ENCODE data around the gene MYO16. TPM values are rescaled to one million over a fixed set of nuclear protein-coding genes. Genes with fewer than 3 reads are reported as not detected.

Gene MYO16
- total and polyA plus RNA-seq, 2 of the 4 experiments (the other 2 are of a cell fraction): under 0.01 to 0.03 TPM

DNA sequence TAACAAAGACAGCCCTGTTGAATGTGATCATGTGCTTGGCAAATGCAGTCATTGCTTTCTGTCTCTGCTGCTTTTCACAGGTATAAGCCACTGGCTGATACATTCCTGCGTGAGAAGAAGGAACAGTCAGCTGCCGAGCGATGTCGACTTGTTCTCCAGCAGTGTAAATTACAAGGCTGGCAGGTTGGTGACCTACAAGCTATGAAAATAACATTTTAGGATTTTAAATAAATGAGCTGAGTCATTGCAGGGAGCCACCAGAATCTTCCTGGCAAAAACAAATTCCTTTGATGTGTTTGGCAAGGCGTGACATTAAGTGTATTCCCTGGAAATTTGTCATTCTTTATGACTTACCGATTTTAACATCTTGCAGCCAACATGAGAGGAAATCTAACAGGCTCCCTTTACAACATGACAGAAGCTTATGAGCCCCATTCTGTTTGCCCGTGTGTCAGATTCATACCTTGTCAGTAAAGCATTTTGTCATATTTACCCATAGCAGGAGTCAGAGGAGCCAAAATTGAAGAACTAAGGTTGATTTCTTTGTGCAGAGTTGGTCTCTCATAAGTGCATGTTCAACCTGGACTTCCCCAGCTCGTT is 471.4 kb downstream of the MYO16 start:
- dilution Hi-C loops (cut with HindIII; ENCODE audit: low sequenced_read_pairs, unreplicated experiment): no loop called here
- in situ Hi-C loops (cut with MboI; ENCODE audit: low sequenced_read_pairs): no loop called here
- no peak for ATAC-seq (ENCODE audit: low read depth)
- intact Hi-C loops (cut with micrococcal nuclease): no loop called here
- ChIA-PET POLR2A (ENCODE audit: unreplicated experiment) (no interaction called here), CTCF (interaction anchor here (0.5 to 0.6 kb wide), 2 partner anchors 13 to 22 kb away, joined by 3 read pairs; no protein-coding TSS in a partner anchor)
- TF ChIP-seq FOS (IDR thresholded peaks at IDR 0.05; ENCODE audit: low read depth, low read length) (no peak), MAFK (IDR thresholded peaks at IDR 0.05; ENCODE audit: low read depth, low read length) (no peak), MXI1 (IDR thresholded peaks at IDR 0.05; ENCODE audit: borderline replicate concordance, low read depth, low read length) (no peak), NFE2L2 (IDR thresholded peaks at IDR 0.05; ENCODE audit: low read depth, low read length) (peak; percentile 48), CEBPB (IDR thresholded peaks at IDR 0.05; ENCODE audit: low read depth, low read length) (no peak)
- TF ChIP-seq, protein P1, sequence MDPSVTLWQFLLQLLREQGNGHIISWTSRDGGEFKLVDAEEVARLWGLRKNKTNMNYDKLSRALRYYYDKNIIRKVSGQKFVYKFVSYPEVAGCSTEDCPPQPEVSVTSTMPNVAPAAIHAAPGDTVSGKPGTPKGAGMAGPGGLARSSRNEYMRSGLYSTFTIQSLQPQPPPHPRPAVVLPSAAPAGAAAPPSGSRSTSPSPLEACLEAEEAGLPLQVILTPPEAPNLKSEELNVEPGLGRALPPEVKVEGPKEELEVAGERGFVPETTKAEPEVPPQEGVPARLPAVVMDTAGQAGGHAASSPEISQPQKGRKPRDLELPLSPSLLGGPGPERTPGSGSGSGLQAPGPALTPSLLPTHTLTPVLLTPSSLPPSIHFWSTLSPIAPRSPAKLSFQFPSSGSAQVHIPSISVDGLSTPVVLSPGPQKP (IDR thresholded peaks at IDR 0.05; ENCODE audit: borderline replicate concordance, low read depth, low read length): no peak
- TF ChIP-seq, protein P2, sequence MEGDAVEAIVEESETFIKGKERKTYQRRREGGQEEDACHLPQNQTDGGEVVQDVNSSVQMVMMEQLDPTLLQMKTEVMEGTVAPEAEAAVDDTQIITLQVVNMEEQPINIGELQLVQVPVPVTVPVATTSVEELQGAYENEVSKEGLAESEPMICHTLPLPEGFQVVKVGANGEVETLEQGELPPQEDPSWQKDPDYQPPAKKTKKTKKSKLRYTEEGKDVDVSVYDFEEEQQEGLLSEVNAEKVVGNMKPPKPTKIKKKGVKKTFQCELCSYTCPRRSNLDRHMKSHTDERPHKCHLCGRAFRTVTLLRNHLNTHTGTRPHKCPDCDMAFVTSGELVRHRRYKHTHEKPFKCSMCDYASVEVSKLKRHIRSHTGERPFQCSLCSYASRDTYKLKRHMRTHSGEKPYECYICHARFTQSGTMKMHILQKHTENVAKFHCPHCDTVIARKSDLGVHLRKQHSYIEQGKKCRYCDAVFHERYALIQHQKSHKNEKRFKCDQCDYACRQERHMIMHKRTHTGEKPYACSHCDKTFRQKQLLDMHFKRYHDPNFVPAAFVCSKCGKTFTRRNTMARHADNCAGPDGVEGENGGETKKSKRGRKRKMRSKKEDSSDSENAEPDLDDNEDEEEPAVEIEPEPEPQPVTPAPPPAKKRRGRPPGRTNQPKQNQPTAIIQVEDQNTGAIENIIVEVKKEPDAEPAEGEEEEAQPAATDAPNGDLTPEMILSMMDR (conservative IDR thresholded peaks at IDR 0.05; ENCODE audit: low read depth, low read length): no peak
- TF ChIP-seq, protein P3, sequence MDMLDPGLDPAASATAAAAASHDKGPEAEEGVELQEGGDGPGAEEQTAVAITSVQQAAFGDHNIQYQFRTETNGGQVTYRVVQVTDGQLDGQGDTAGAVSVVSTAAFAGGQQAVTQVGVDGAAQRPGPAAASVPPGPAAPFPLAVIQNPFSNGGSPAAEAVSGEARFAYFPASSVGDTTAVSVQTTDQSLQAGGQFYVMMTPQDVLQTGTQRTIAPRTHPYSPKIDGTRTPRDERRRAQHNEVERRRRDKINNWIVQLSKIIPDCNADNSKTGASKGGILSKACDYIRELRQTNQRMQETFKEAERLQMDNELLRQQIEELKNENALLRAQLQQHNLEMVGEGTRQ (IDR thresholded peaks at IDR 0.05; ENCODE audit: low read depth, low read length): no peak
- Histone ChIP-seq H3K36me3 (ENCODE audit: control insufficient read depth, insufficient read depth, low read length) (no peaks in the 10 kb centered on the region), H4K20me1 (ENCODE audit: insufficient read depth, low read length) (no peaks in the 10 kb centered on the region), H2BK5ac (ENCODE audit: low read depth, low read length, poor library complexity, severe bottlenecking) (no peak overlapping the region), H3K9me1 (ENCODE audit: insufficient read depth, low read length) (no peaks in the 10 kb centered on the region), H2BK15ac (ENCODE audit: low read depth, low read length) (no peak overlapping the region), H3K27me3 (ENCODE audit: control insufficient read depth, insufficient read depth, low read length) (peaks cover 17% of the 10 kb centered on the region), H3K4me1 (ENCODE audit: control insufficient read depth, insufficient read depth, low read length) (no peaks in the 10 kb centered on the region; the same call in 1 of the 2 replicates), H3K23ac (ENCODE audit: low read depth, low read length) (no peak overlapping the region), H2AK9ac (replicated peaks; ENCODE audit: low read depth, low read length, poor library complexity) (no peak overlapping the region), H2AK5ac (ENCODE audit: low read depth, low read length) (no peak overlapping the region), H3K27ac (ENCODE audit: insufficient read depth, low read length) (no peak overlapping the region), H3K56ac (ENCODE audit: extremely low read depth, insufficient read depth, low read length) (no peak overlapping the region), H3K9me3 (ENCODE audit: control insufficient read depth, insufficient read depth, low read length) (no peaks in the 10 kb centered on the region), H2BK20ac (ENCODE audit: low read depth, low read length) (no peak overlapping the region), H2BK120ac (ENCODE audit: low read depth, low read length) (no peak overlapping the region), H3K4me2 (ENCODE audit: low read depth, low read length) (no peak overlapping the region), H3K4me3 (ENCODE audit: insufficient read depth, low read depth, low read length) (no peak overlapping the region), H3K4ac (ENCODE audit: low read depth, low read length) (no peak overlapping the region), H4K8ac (ENCODE audit: low read depth in 2 of 2, low read length in 2 of 2) (no peak overlapping the region), H2AFZ (replicated peaks; ENCODE audit: low read length, poor library complexity) (no peak overlapping the region), H4K91ac (ENCODE audit: insufficient read depth, low read depth, low read length) (no peak overlapping the region), H4K5ac (ENCODE audit: low read depth, low read length) (no peak overlapping the region), H3K14ac (replicated peaks; ENCODE audit: low read depth, low read length) (no peak overlapping the region), H3K18ac (ENCODE audit: low read depth, low read length) (no peak overlapping the region), H3K79me1 (ENCODE audit: low read depth in 1 of 2, low read length in 2 of 2) (no peaks in the 10 kb centered on the region), H3K9ac (ENCODE audit: low read depth, low read length) (no peak overlapping the region)
- no TSS peak for BruUV-seq (replicated peaks)
- DNase-seq: no peak
- WGBS, 2 experiments (ENCODE audit: extremely low coverage in 2 of 2, insufficient read length in 1 of 2): 79% methylated on average over 2 of the region's 8 CpGs; no CpG with 5 or more reads in 1 of the 2 experiments
